HG03354 (cell line): ENCODE results near the gene PARN.

ENCODE experiments used
- ATAC-seq: cut with Tn5 transposase; IDR thresholded peaks from one replicate; pipeline ENCODE4 v1.9.1; 2021; ENCODE audit warnings: mild to moderate bottlenecking; ENCODE audit not compliant: unreplicated experiment, poor library complexity, severe bottlenecking

The PARN gene

GRCh38 chr16:14502256-14502875, 127.7 kb downstream of the PARN start:
- ATAC-seq, result no peak

GRCh38 chr16:14501331-14502255, 128.5 kb downstream of the PARN start:
- no peak for ATAC-seq

GRCh38 chr16:14500791-14501190, 129.3 kb downstream of the PARN start:
- no peak for ATAC-seq

- no peak for ATAC-seq
Observed at GRCh38 chr16:14499110-14499509, 130.9 kb downstream of the PARN start.

GRCh38 chr16:14497245-14498082, 132.6 kb downstream of the PARN start:
- no peak for ATAC-seq

- no peak for ATAC-seq
Observed at GRCh38 chr16:14496786-14497185, 133.3 kb downstream of the PARN start.

GRCh38 chr16:14496047-14496770, 133.9 kb downstream of the PARN start:
- no peak for ATAC-seq

- ATAC-seq, result no peak
Observed at GRCh38 chr16:14495213-14496046, 134.6 kb downstream of the PARN start.

- ATAC-seq, result no peak
Observed at GRCh38 chr16:14494396-14494966, 135.6 kb downstream of the PARN start.

- no peak for ATAC-seq
Observed at GRCh38 chr16:14493791-14494190, 136.3 kb downstream of the PARN start.

GRCh38 chr16:14492614-14493013, 137.4 kb downstream of the PARN start:
- ATAC-seq, result no peak

- ATAC-seq, result no peak
Observed at GRCh38 chr16:14491861-14492529, 138.1 kb downstream of the PARN start.

- no peak for ATAC-seq
Observed at GRCh38 chr16:14490235-14490634, 139.8 kb downstream of the PARN start.

GRCh38 chr16:14489460-14489859, 140.6 kb downstream of the PARN start:
- ATAC-seq, result no peak

GRCh38 chr16:14487579-14487978, 142.5 kb downstream of the PARN start:
- no peak for ATAC-seq

GRCh38 chr16:14486520-14487303, 143.3 kb downstream of the PARN start:
- ATAC-seq, result no peak

GRCh38 chr16:14485811-14486519, 144.1 kb downstream of the PARN start:
- ATAC-seq, result no peak
